IPS-15b (cell line): ENCODE results near the gene ZCCHC24.

ENCODE experiments used
- H3K27me3 ChIP-seq: one replicate; pipeline ENCODE4 v1.6.1; 2013; ENCODE audit warnings: low read length; ENCODE audit not compliant: control insufficient read depth, insufficient read depth
- H3K36me3 ChIP-seq: one replicate; pipeline ENCODE4 v1.6.1; 2013; ENCODE audit warnings: low read length; ENCODE audit not compliant: control insufficient read depth, insufficient read depth
- H3K4me1 ChIP-seq: one replicate; pipeline ENCODE4 v1.6.1; 2013; ENCODE audit warnings: mild to moderate bottlenecking, low read length; ENCODE audit not compliant: control insufficient read depth, insufficient read depth
- H3K4me3 ChIP-seq: one replicate; pipeline ENCODE4 v1.5.1; 2013; ENCODE audit warnings: low read depth, low read length
- H3K9ac ChIP-seq: one replicate; pipeline ENCODE4 v1.6.1; 2013; ENCODE audit warnings: low read depth, mild to moderate bottlenecking, low read length
- H3K9me3 ChIP-seq: one replicate; pipeline ENCODE4 v1.6.1; 2013; ENCODE audit warnings: mild to moderate bottlenecking, low read length; ENCODE audit not compliant: control insufficient read depth, insufficient read depth

The ZCCHC24 gene

GRCh38 chr10:79445161-79445976 lies at the start of gene ZCCHC24:
TSS of gene ZCCHC24 (minus strand) at chr10:79445624. CDS start at chr10:79445440, 184 bp downstream.
- H3K4me1 ChIP-seq: peaks cover 17% of the 10 kb centered on the region
- no peaks in the 10 kb centered on the region for H3K9me3 ChIP-seq
- H3K36me3 ChIP-seq: no peaks in the 10 kb centered on the region

GRCh38 chr10:79493806-79494205 lies 48.4 kb upstream of the ZCCHC24 start:
- Histone ChIP-seq H3K27me3 (peaks cover 5% of the 10 kb centered on the region), H3K9ac (no peak overlapping the region), H3K9me3 (no peaks in the 10 kb centered on the region), H3K4me3 (no peak overlapping the region), H3K36me3 (no peaks in the 10 kb centered on the region), H3K4me1 (no peaks in the 10 kb centered on the region)

More at GRCh38 chr10:79445161-79445976, at the start of gene ZCCHC24:
- Histone ChIP-seq H3K4me3 (peak within 1 kb of the TSS; percentile 78), H3K9ac (no peak within 1 kb of the TSS), H3K27me3 (peaks cover 22% of the 10 kb centered on the region)

- Histone ChIP-seq H3K9ac (no peak overlapping the region), H3K27me3 (peaks cover 2% of the 10 kb centered on the region), H3K4me3 (no peak overlapping the region), H3K4me1 (peaks cover 3% of the 10 kb centered on the region), H3K36me3 (no peaks in the 10 kb centered on the region), H3K9me3 (no peaks in the 10 kb centered on the region)
Observed at GRCh38 chr10:79492839-79493238, 47.4 kb upstream of the ZCCHC24 start.

GRCh38 chr10:79492256-79492655 lies 46.8 kb upstream of the ZCCHC24 start:
- Histone ChIP-seq H3K36me3 (no peaks in the 10 kb centered on the region), H3K9me3 (no peaks in the 10 kb centered on the region), H3K4me1 (peaks cover 3% of the 10 kb centered on the region), H3K9ac (no peak overlapping the region), H3K27me3 (peaks cover 2% of the 10 kb centered on the region), H3K4me3 (no peak overlapping the region)

GRCh38 chr10:79491143-79491835 lies 45.9 kb upstream of the ZCCHC24 start:
- H3K9ac ChIP-seq: no peak overlapping the region
- H3K4me3 ChIP-seq: no peak overlapping the region
- peaks cover 2% of the 10 kb centered on the region for H3K27me3 ChIP-seq
- no peaks in the 10 kb centered on the region for H3K36me3 ChIP-seq
- H3K4me1 ChIP-seq: peaks cover 3% of the 10 kb centered on the region
- no peaks in the 10 kb centered on the region for H3K9me3 ChIP-seq

GRCh38 chr10:79490400-79491142 lies 45.1 kb upstream of the ZCCHC24 start:
- peaks cover 3% of the 10 kb centered on the region for H3K4me1 ChIP-seq
- no peak overlapping the region for H3K4me3 ChIP-seq
- no peaks in the 10 kb centered on the region for H3K9me3 ChIP-seq
- H3K36me3 ChIP-seq: no peaks in the 10 kb centered on the region
- peaks cover 2% of the 10 kb centered on the region for H3K27me3 ChIP-seq
- no peak overlapping the region for H3K9ac ChIP-seq

- Histone ChIP-seq H3K9ac (no peak overlapping the region), H3K27me3 (peaks cover 2% of the 10 kb centered on the region)
Observed at GRCh38 chr10:79488870-79489269, 43.4 kb upstream of the ZCCHC24 start.

GRCh38 chr10:79488336-79488735 lies 42.9 kb upstream of the ZCCHC24 start:
- Histone ChIP-seq H3K9ac (no peak overlapping the region), H3K36me3 (no peaks in the 10 kb centered on the region), H3K9me3 (no peaks in the 10 kb centered on the region), H3K4me1 (peaks cover 3% of the 10 kb centered on the region), H3K27me3 (peaks cover 2% of the 10 kb centered on the region), H3K4me3 (no peak overlapping the region)

More at GRCh38 chr10:79488870-79489269, 43.4 kb upstream of the ZCCHC24 start:
- Histone ChIP-seq H3K36me3 (no peaks in the 10 kb centered on the region), H3K9me3 (no peaks in the 10 kb centered on the region), H3K4me1 (peaks cover 3% of the 10 kb centered on the region), H3K4me3 (no peak overlapping the region)

- no peaks in the 10 kb centered on the region for H3K9me3 ChIP-seq
- H3K36me3 ChIP-seq: no peaks in the 10 kb centered on the region
- H3K4me1 ChIP-seq: peaks cover 3% of the 10 kb centered on the region
- peaks cover 2% of the 10 kb centered on the region for H3K27me3 ChIP-seq
- H3K9ac ChIP-seq: no peak overlapping the region
- no peak overlapping the region for H3K4me3 ChIP-seq
Observed at GRCh38 chr10:79487296-79488194, 42.1 kb upstream of the ZCCHC24 start.

GRCh38 chr10:79484476-79484875 lies 39.1 kb upstream of the ZCCHC24 start:
- Histone ChIP-seq H3K36me3 (no peaks in the 10 kb centered on the region), H3K4me3 (no peak overlapping the region), H3K4me1 (peaks cover 3% of the 10 kb centered on the region), H3K9ac (no peak overlapping the region), H3K9me3 (no peaks in the 10 kb centered on the region), H3K27me3 (peaks cover 2% of the 10 kb centered on the region)

GRCh38 chr10:79483948-79484347 lies 38.5 kb upstream of the ZCCHC24 start:
- Histone ChIP-seq H3K9me3 (no peaks in the 10 kb centered on the region), H3K9ac (no peak overlapping the region), H3K4me3 (no peak overlapping the region), H3K36me3 (no peaks in the 10 kb centered on the region), H3K27me3 (peaks cover under 1% of the 10 kb centered on the region), H3K4me1 (peaks cover 3% of the 10 kb centered on the region)
